ENCODE results near the gene COL1A1. TPM values are rescaled to one million over a fixed set of nuclear protein-coding genes. Genes with fewer than 3 reads are reported as not detected.
A peak's percentile ranks its signal among the peaks of the same experiment; 100 is the strongest.

The COL1A1 gene
- total and polyA plus RNA-seq, 2 of the 13 experiments (the other 11 are each of a cell fraction or from before 2014, with no cell fraction given) = 0.05 TPM; not detected in 1

GRCh38 chr17:50148226-50149090 lies 53.0 kb downstream of the COL1A1 start (continued):
- no peak for TF ChIP-seq ZNF609 (CRISPR knock-in tag; IDR thresholded peaks at IDR 0.05; ENCODE audit: borderline replicate concordance)
- TF ChIP-seq MBD4 (IDR thresholded peaks at IDR 0.05; ENCODE audit: borderline replicate concordance, low read length) = no peak
- no peak for TF ChIP-seq MXD4 (CRISPR knock-in tag; IDR thresholded peaks at IDR 0.05)
- no peak for TF ChIP-seq ZSCAN5A (CRISPR knock-in tag; IDR thresholded peaks at IDR 0.05; ENCODE audit: borderline replicate concordance)
- no peak for TF ChIP-seq ZNF431 (CRISPR knock-in tag; IDR thresholded peaks at IDR 0.05; ENCODE audit: borderline replicate concordance, low read depth)
- TF ChIP-seq ZNF891 (CRISPR knock-in tag; IDR thresholded peaks at IDR 0.05) = 0 out of 2 replicates have a peak, but pooled peaks have one; percentile 10
- TF ChIP-seq THRA (CRISPR knock-in tag; IDR thresholded peaks at IDR 0.05; ENCODE audit: borderline replicate concordance) = peak; percentile 43; the same call in 1 of the 2 replicates
- no peak for TF ChIP-seq ESRRA (CRISPR knock-in tag; IDR thresholded peaks at IDR 0.05; ENCODE audit: low read depth)
- no peak for TF ChIP-seq NR0B2 (CRISPR knock-in tag; IDR thresholded peaks at IDR 0.05)
- TF ChIP-seq ZNF574 (CRISPR knock-in tag; IDR thresholded peaks at IDR 0.05) = no peak
- TF ChIP-seq HHEX (CRISPR knock-in tag; IDR thresholded peaks at IDR 0.05) = no peak
- no peak for TF ChIP-seq ZNF501 (CRISPR knock-in tag; IDR thresholded peaks at IDR 0.05)
- TF ChIP-seq ZFP36 (IDR thresholded peaks at IDR 0.05; ENCODE audit: borderline replicate concordance, low read depth, low read length, partially characterized antibody) = no peak
- no peak for TF ChIP-seq ARHGAP35 (CRISPR knock-in tag; IDR thresholded peaks at IDR 0.05; ENCODE audit: borderline replicate concordance)
- TF ChIP-seq ADNP (CRISPR knock-in tag; IDR thresholded peaks at IDR 0.05) = no peak
- TF ChIP-seq KDM5B (CRISPR knock-in tag; IDR thresholded peaks at IDR 0.05; ENCODE audit: borderline replicate concordance) = no peak; the same call in 1 of the 2 replicates
- no peak for TF ChIP-seq ZFY (CRISPR knock-in tag; IDR thresholded peaks at IDR 0.05)
